TTC549 (cell line): ENCODE data around the gene TPK1.
"Not testable (repeated sequence)": the region's sequence is repeated elsewhere in the genome, so short reads cannot be mapped to it uniquely, and the experiment has no call there.

Experiments used
- FAIRE-seq: peaks from 2 replicates; lab custom pipeline; 2012; peaks lifted over from hg19 to GRCh38; lab: Jason Lieb, UNC

TPK1 gene

DNA sequence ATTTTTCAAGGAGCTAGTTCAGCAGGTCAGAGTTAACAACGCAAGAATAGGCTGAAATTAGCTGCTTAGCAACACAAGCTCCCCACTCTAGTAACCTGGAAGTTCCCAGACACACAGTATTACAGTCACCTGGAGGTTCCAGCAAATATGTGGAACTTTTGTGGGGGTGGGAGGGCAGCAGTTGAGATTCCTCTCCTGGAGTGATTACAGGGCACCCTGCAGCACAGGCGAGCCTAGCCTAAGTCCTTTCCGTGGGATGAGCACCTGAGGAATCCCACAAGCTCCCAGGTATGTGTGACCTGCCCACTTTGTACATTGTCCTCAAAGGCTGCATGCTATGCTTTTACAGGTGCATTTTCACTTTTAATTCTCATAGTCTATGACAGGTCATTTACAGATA, 13.6 kb downstream of the TPK1 start:
- FAIRE-seq = no peak

GRCh38 chr7:144821067-144821466, 14.8 kb downstream of the TPK1 start:
- FAIRE-seq = no peak

GRCh38 chr7:144820552-144820951, 15.3 kb downstream of the TPK1 start:
- no peak for FAIRE-seq

DNA sequence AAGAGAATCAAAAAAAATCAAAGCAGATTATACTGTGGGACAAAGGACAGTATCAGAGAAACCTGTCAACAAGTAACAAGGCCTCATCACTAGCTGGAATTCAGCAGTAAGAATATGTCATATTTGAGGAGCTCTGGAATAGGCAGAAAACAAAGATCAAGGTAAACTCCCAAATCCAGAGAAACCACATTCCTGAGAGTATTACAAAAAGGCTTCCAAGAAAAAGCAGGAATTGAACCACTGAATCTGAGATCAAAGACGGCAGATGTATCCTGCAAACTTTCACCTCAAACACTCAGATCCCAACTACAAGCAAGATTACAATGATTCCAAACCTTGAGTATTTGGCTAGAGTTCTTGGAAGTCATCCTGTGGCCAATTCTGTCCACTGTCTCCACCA, 16.3 kb downstream of the TPK1 start:
- no peak for FAIRE-seq

- FAIRE-seq = no peak
Measured at GRCh38 chr7:144818511-144818910, 17.3 kb downstream of the TPK1 start.

DNA sequence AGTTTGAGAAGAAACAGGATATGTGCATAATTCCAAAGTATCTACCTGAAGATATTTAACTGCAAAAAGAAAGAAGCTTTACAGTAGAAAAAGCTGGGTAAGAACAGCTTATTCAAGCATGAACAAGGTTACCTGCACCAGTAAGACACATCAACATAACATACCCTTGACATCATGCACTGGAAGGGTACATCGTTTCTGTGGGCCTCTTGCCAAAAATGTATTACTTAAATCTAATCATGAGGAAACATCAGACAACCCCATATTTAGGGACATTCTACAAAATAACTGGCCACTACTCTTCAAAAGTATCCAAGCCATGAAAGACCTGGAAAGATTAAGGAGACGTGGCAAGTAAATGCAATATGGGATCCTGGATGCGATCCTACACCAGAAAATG, 18.9 kb downstream of the TPK1 start:
- no peak for FAIRE-seq

DNA sequence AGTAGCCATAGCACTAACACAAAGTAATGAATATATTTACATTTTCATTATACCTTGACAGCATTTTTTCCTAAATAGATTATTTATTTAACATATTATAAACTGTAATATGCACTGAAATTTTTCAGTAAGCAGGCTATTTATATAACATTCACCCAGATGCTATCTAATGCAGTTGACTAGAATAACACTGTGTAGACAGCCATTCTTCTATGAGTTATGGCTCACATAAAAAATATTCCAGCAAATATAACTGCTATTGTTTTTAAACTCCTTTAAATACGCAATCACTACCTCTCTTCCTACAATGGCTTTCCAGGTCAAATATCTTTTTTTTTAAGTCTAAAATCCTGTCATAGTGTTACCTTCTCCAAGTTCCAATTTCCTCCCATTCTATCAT, 21.6 kb downstream of the TPK1 start:
- no peak for FAIRE-seq

DNA sequence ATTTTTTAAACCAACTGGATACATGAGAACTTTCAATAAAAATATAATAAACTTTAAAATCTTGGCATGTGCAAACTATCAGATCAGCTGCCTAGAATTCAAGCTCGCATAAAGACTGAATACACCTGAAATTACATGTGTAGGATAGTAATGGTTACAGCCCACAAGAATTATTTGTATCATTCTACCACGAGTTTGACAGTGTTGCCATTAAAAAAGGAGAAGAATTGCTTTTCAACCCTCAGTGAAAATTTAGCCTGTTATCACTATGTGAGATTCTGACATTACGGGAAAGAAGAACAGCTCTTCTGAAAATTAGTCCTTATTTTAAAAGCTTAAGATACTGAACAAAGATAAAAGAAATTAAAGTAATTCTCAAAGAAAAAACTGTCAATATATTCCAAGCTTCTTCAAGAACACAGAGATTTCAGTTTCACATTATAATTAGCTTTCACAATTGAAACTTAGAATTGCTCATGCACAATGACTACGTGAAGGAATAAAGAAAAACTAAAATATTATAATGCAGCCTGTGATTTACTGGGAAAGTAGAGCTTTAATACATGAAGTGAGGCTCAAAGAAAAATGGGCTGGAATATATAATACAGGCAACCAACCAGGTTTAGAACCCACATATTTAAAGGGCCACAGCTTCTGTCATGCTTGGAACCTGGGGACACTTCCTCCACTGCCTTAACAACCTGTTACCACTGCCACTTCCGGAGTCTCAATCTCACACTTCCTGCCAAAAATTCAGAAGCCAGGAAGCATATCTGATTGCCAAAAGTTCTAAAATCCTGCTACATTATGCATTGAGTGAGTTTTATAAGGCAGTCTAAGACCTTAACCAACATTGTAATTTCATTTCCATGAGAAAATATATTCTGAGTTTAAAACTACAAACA, 23.2 kb downstream of the TPK1 start:
- FAIRE-seq = no peak

DNA sequence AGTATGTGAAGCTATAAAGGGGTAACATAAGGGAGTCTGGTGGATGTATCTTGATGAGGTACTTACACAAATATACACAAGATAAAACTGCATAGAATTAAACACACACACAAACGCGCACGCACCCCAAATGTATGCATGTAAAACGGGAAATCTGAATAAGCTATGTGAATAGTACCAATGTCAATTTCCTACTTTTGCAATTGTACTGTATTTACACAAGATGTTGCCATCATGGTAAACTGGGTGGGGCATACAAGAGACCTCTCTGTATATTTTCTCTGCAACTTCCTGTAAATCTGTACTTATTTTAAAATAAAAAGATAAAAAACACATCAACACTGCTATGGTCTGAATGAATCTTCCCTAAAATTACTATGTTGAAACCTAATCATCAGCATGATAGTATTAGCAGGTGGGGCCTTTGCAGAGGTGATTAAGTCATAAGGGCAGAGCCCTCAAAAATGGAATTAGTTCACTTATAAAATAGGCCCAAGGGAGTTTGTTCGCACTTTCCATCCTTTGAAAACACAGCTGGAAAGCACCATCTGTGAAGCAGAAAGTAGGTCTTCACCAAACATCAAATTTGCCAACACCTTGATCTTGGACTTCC, 30.1 kb downstream of the TPK1 start:
- FAIRE-seq = no peak

GRCh38 chr7:144800678-144801436, 35.0 kb downstream of the TPK1 start:
- FAIRE-seq = not testable (repeated sequence)

DNA sequence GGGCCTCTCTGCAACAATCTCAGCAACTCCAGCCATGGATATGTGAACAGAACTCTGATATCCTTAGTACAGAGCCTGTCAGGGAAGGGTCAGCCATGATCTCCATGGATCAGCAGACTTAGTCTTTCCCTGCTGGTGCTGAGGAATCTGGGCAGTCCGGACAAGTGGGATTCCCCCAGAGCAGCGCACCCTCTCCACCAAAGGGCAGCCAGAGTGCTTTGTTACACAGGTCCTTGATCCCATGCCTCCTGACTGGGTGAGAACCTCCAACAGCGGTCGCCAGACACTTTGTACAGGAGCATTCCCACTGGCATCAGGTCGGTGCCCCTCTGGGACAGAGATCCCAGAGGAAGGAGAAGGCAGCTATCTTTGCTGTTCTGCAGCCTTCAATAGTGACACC, 38.9 kb downstream of the TPK1 start:
- no peak for FAIRE-seq

GRCh38 chr7:144792050-144792449, 43.8 kb downstream of the TPK1 start:
- no peak for FAIRE-seq

- FAIRE-seq = no peak
Measured at GRCh38 chr7:144791488-144791887, 44.4 kb downstream of the TPK1 start.

- FAIRE-seq = no peak
Measured at GRCh38 chr7:144787127-144787526, 48.7 kb downstream of the TPK1 start.

DNA sequence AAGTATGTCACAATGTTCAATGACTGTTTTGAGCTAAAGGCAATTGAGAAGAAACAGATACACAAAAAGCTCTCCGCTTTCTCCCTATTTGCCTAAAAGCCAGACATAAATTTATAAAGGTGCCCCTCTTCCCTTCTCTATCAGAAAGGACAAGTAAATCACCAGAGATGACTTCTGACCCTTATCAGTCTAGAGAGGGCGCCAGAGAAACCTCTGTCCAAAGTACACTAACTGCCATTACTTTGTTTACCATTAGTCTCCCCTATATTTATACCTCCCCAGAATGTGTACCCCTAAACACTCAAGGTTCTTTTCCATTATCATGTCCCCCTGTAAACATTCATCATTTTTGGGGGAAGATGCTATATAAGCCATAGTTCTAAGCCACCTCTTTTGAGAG, 49.3 kb downstream of the TPK1 start:
- FAIRE-seq = no peak

GRCh38 chr7:144786079-144786478, 49.8 kb downstream of the TPK1 start:
- no peak for FAIRE-seq

GRCh38 chr7:144785521-144785920, 50.3 kb downstream of the TPK1 start:
- no peak for FAIRE-seq

DNA sequence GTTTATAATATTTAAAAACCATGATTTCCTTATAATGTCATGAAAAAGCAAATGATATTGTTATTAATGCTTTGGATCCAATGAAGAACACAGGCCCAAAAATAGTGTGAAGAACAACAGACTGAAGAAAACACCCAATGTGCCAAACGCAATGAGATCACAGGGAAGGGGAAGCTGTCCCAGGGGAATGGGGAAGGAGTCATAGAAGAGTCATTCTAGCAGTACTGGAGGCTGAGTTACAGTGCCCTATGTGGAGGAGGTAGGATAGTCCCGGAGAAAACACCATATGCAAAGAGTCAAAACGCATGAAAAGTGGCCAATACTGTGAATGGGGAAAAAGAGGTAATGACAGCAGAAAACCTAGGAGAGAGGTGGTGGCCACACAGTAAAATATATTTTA, 50.9 kb downstream of the TPK1 start:
- FAIRE-seq = no peak

- no peak for FAIRE-seq
Measured at GRCh38 chr7:144784441-144784840, 51.4 kb downstream of the TPK1 start.

DNA sequence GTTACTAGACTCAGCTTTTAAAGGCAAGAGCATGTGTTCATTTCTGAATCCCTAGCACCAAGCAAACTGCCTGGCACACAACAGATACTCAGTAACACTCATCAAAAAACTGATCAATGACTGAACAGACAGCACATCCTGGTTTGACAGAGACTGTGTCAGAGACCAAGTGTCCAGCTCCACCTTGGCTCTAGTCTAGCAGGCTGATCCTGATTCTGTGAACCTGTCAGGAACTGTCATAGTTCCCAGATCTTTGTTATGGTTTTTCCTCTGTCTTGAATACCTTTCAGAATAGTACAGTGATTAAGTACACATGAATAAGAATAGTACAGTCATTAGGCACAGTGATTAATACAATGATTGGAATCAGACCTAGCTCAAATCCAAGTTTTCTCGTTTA, 53.0 kb downstream of the TPK1 start:
- no peak for FAIRE-seq

DNA sequence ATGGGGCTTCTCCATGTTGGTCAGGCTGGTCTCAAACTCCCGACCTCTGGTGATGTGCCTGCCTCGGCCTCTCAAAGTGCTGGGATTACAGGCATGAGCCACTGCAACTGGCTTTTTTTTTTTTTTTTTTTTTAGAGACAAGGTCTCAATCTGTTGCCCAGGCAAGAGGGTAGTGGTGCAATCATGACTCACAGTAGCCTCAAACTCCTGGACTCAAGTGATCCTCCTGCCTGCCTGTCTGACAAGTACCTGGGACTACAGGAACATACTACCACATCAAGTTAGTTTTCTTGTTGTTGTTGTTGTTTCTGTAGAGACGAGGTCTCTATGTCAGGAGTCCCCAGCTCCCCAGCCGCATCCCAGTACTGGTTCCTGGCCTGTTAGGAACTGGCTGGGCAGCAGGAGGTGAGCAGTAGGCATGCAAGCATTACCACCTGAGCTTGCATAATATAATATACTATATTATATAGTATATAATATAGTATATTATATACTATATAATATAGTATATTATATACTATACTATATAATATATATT, 55.7 kb downstream of the TPK1 start:
- FAIRE-seq = no peak

DNA sequence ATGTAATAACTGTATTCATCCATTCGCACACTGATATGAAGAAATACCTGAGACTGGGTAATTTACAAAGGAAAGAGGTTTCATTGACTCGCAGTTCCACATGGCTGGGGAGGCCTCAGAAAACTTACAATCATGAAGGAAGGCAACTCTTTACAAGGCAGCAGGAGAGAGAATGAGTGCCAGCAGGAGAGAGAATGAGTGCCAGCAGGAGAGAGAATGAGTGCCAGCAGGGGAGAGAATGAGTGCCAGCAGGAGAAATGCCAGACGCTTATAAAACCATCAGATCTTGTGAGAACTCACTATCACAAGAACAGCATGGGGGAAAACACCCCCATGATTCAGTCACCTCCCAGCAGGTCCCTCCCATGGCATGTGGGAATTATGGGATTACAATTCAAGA, 58.0 kb downstream of the TPK1 start:
- not testable (repeated sequence) for FAIRE-seq
